HepG2 (cell line): ENCODE results near the gene MARCHF9. TPM values are rescaled to one million over a fixed set of nuclear protein-coding genes. Genes with fewer than 3 reads are reported as not detected.

Experiments
- ATAC-seq: fragments of 200-7000 bp; cut with Tn5 transposase; 3 replicates; pipeline ENCODE4 v1.9.1; 2020; ENCODE audit warnings: mild to moderate bottlenecking, moderate library complexity
- BruUV-seq: library from RNA; stranded (reverse); fragments of 400-500 nt; replicated peaks from 2 replicates; lab custom pipeline; 2021; lab: Mats Ljungman, UMichigan
- CTCF ChIA-PET: fragments of 300-600 bp; formaldehyde crosslinking; extraction: SDS; loops from one replicate; lab custom pipeline; 2021; ENCODE audit warnings: low total read pairs, inconsistent platforms, low intra/inter-chr PET ratio; lab: Yijun Ruan, JAX
- POLR2A ChIA-PET: fragments of 350-600 bp; sonication (Branson Sonifier 250); formaldehyde crosslinking; loops from one replicate; lab custom pipeline; 2020; ENCODE audit warnings: antibody characterized with exemption, inconsistent platforms; lab: Yijun Ruan, JAX
- DNase-seq: peaks from one replicate; pipeline ENCODE4 v3.0.0-alpha.2; 2015; ENCODE audit warnings: low spot score
- FAIRE-seq: peaks from 3 replicates; lab custom pipeline; 2011; peaks lifted over from hg19 to GRCh38; lab: Jason Lieb, UNC
- H2AFZ ChIP-seq: one replicate; pipeline ENCODE4 v1.6.1; 2011; ENCODE audit warnings: low read length, inconsistent platforms
- H3K27ac ChIP-seq: fragments of 300-600 bp; 3 replicates; pipeline ENCODE4 v1.8.0; 2011; ENCODE audit warnings: mixed run types, mild to moderate bottlenecking, mixed read lengths, low read length, inconsistent platforms; ENCODE audit not compliant: insufficient read depth; ENCODE audit errors: extremely low read length
- H3K27me3 ChIP-seq, 2 experiments: fragments of 200-600 bp in 1 of 2; 2 replicates in 1 of 2; 3 replicates in 1 of 2; pipeline versions ENCODE4 v1.6.0 to v1.8.0; 2011; ENCODE audit warnings: low read length in 2 of 2, mild to moderate bottlenecking in 2 of 2, moderate library complexity in 2 of 2, inconsistent platforms in 1 of 2; ENCODE audit not compliant: insufficient read depth in 2 of 2, control insufficient read depth in 1 of 2
- H3K36me3 ChIP-seq, 2 experiments: fragments of 200-600 bp in 1 of 2; replicated peaks in 1 of 2; 2 replicates in 1 of 2; 3 replicates in 1 of 2; pipeline versions ENCODE4 v1.5.1 to v1.8.0; 2011; ENCODE audit warnings: low read length in 2 of 2, inconsistent platforms in 1 of 2; ENCODE audit not compliant: insufficient read depth in 2 of 2, control insufficient read depth in 1 of 2
- H3K4me1 ChIP-seq: 2 replicates; pipeline ENCODE4 v1.5.1; 2012; ENCODE audit warnings: low read length, inconsistent platforms; ENCODE audit not compliant: insufficient read depth
- H3K4me2 ChIP-seq: 2 replicates; pipeline ENCODE4 v1.6.0; 2011; ENCODE audit warnings: low read depth, low read length, inconsistent platforms
- H3K4me3 ChIP-seq, 3 experiments: fragments of 200-600 bp in 1 of 3; sonication (generic), shearing (Covaris generic) in 1 of 3; replicated peaks in 1 of 3; 2 replicates each; pipeline ENCODE4 v1.5.1; 2011 to 2016; ENCODE audit warnings: low read length in 3 of 3, inconsistent platforms in 2 of 3, low read depth in 2 of 3, mild to moderate bottlenecking in 2 of 3, control low read depth in 1 of 3, mixed read lengths in 1 of 3; ENCODE audit not compliant: insufficient read depth in 1 of 3
- H3K79me2 ChIP-seq: one replicate; pipeline ENCODE4 v1.6.1; 2011; ENCODE audit warnings: low read length, inconsistent platforms; ENCODE audit not compliant: insufficient read depth
- H3K9ac ChIP-seq: 2 replicates; pipeline ENCODE4 v1.6.0; 2011; ENCODE audit warnings: mild to moderate bottlenecking, low read depth, low read length, inconsistent platforms; ENCODE audit not compliant: insufficient read depth
- H3K9me3 ChIP-seq: 2 replicates; pipeline ENCODE4 v1.5.1; 2012; ENCODE audit warnings: mild to moderate bottlenecking, low read length
- H4K20me1 ChIP-seq: 2 replicates; pipeline ENCODE4 v1.6.0; 2011; ENCODE audit warnings: inconsistent platforms, mild to moderate bottlenecking, low read length, moderate library complexity; ENCODE audit not compliant: insufficient read depth
- CREB1 ChIP-seq, 2 experiments: fragments of 450-650 bp in 1 of 2; IDR thresholded peaks; 2 replicates each; pipeline ENCODE4 v1.6.1; 2016 to 2017; ENCODE audit warnings: control low read depth in 1 of 2, mild to moderate bottlenecking in 1 of 2, missing compliant biosample characterization in 1 of 2, missing genetic modification characterization in 1 of 2
- HMGA1 ChIP-seq: sonication (generic); formaldehyde crosslinking; conservative IDR thresholded peaks from 2 replicates; pipeline ENCODE4 v1.4.0; 2020; ENCODE audit warnings: missing genetic modification reagents
- HNF1A ChIP-seq, 2 experiments: sonication (generic) in 1 of 2; formaldehyde crosslinking in 1 of 2; IDR thresholded peaks; 2 replicates each; pipeline versions ENCODE4 v1.4.0 to v1.6.1; 2016 to 2020; ENCODE audit warnings: borderline replicate concordance in 1 of 2, low read depth in 1 of 2, mild to moderate bottlenecking in 1 of 2, missing genetic modification reagents in 1 of 2
- NCOR1 ChIP-seq: fragments of 200-600 bp; sonication (generic); IDR thresholded peaks from 2 replicates; pipeline ENCODE4 v1.7.0; 2017; ENCODE audit warnings: antibody characterized with exemption, low read length, borderline replicate concordance
- ZNF17 ChIP-seq: sonication (generic); formaldehyde crosslinking; IDR thresholded peaks from 2 replicates; pipeline ENCODE4 v1.5.0; 2020; ENCODE audit warnings: mild to moderate bottlenecking, missing genetic modification reagents
- ZNF276 ChIP-seq: sonication (generic); formaldehyde crosslinking; IDR thresholded peaks from 2 replicates; pipeline ENCODE4 v1.4.0; 2020; ENCODE audit warnings: mild to moderate bottlenecking, low read depth, missing genetic modification reagents
- ZNF282 ChIP-seq: fragments of 450-650 bp; IDR thresholded peaks from 2 replicates; pipeline ENCODE4 v1.6.1; 2018; ENCODE audit not compliant: partially characterized antibody
- ZNF30 ChIP-seq: sonication (generic); formaldehyde crosslinking; IDR thresholded peaks from 2 replicates; pipeline ENCODE4 v1.5.0; 2020; ENCODE audit warnings: mild to moderate bottlenecking, missing genetic modification reagents
- ZNF577 ChIP-seq: sonication (generic); formaldehyde crosslinking; IDR thresholded peaks from 2 replicates; pipeline ENCODE4 v1.4.0; 2020; ENCODE audit warnings: mild to moderate bottlenecking, low read depth, missing genetic modification reagents, borderline replicate concordance
- ZNF687 ChIP-seq: sonication (generic); formaldehyde crosslinking; IDR thresholded peaks from 2 replicates; pipeline ENCODE4 v1.5.1; 2020; ENCODE audit warnings: mild to moderate bottlenecking, missing genetic modification reagents, moderate library complexity
- ZNF773 ChIP-seq: sonication (generic); formaldehyde crosslinking; IDR thresholded peaks from 2 replicates; pipeline ENCODE4 v1.4.0; 2020; ENCODE audit warnings: missing genetic modification reagents, borderline replicate concordance
- ZSCAN30 ChIP-seq: sonication (generic); formaldehyde crosslinking; IDR thresholded peaks from 2 replicates; pipeline ENCODE4 v1.5.0; 2020; ENCODE audit warnings: mild to moderate bottlenecking, missing genetic modification reagents
- WGBS: methylation state at CpG from one replicate; pipeline ENCODE4 v1.1.6; 2017; ENCODE audit warnings: low lambda C conversion rate; 5-methylcytosine and 5-hydroxymethylcytosine counted together
- in situ Hi-C: cut with HindIII; loops from 2 replicates; pipeline ENCODE4 v1.10.0; 2017; ENCODE audit warnings: low pct_unique_long_range_greater_than_20kb; ENCODE audit not compliant: extremely low pct_ligation_motif_present
- intact Hi-C: fragments of 100-400 bp; cut with micrococcal nuclease; formaldehyde crosslinking; loops from one replicate; pipeline ENCODE4 v1.10.0; 2022; ENCODE audit not compliant: unreplicated experiment
- polyA plus RNA-seq, 8 experiments: library from polyadenylated mRNA; depleted of rRNA in 3 of 8; stranded (reverse) in 7 of 8; unstranded in 1 of 8; fragments of >200 nt; fragmentation: Illumina TruSeq in 4 of 8; extraction: Trizol in 4 of 8; gene quantifications; 2 replicates each; pipeline versions ENCODE4 v1.2.1 to v1.2.3, GENCODE V29; 2011 to 2016; ENCODE audit warnings: low read depth in 4 of 8, missing spikeins in 1 of 8, mixed read lengths in 1 of 8; ENCODE audit not compliant: insufficient read depth in 1 of 8
- total RNA-seq, 5 experiments: library from RNA; depleted of rRNA; stranded (reverse); fragments of >200 nt; fragmentation: Illumina TruSeq; extraction: Trizol; gene quantifications; 2 replicates each; pipeline ENCODE4 v1.2.3, GENCODE V29; 2016; ENCODE audit warnings: low read depth in 1 of 5

The MARCHF9 gene
- total and polyA plus RNA-seq, 2 of the 13 experiments (the other 11 are each of a cell fraction or from before 2014, with no cell fraction given) = 5.7 to 9.6 TPM

GRCh38 chr12:57758552-57759359, 3.9 kb downstream of the MARCHF9 start:
- H3K79me2 ChIP-seq = peaks cover 3% of the 10 kb centered on the region
- ATAC-seq = no peak
- H3K4me2 ChIP-seq = no peak overlapping the region
- CTCF ChIA-PET = interaction anchor here (2.3 kb wide), 1 partner anchor 147 kb away, joined by 10 read pairs; no protein-coding TSS in a partner anchor
- H3K4me3 ChIP-seq = no peak overlapping the region
- DNase-seq = no peak
- 0 out of 2 replicates have a peak, but pooled peaks cover 5% of the 10 kb centered on the region for H4K20me1 ChIP-seq
- TF ChIP-seq ZNF30 = no peak
- TF ChIP-seq ZNF17 (CRISPR knock-in tag) = no peak
- no peak for TF ChIP-seq HNF1A (IDR thresholded peaks at IDR 0.05; ENCODE audit: low read depth)
- no peak for TF ChIP-seq HNF1A (CRISPR knock-in tag; IDR thresholded peaks at IDR 0.05; ENCODE audit: borderline replicate concordance)
- TF ChIP-seq ZNF577 (CRISPR knock-in tag) = no peak
- no peak for TF ChIP-seq ZSCAN30 (CRISPR knock-in tag)
- TF ChIP-seq ZNF282 = no peak
- TF ChIP-seq ZNF687 = no peak
- no peak for TF ChIP-seq CREB1 (IDR thresholded peaks at IDR 0.05)
- no peak for TF ChIP-seq CREB1 (CRISPR knock-in tag; IDR thresholded peaks at IDR 0.05)
- TF ChIP-seq HMGA1 = no peak
- no peak for TF ChIP-seq ZNF276
- TF ChIP-seq NCOR1 = no peak
- no peak for TF ChIP-seq ZNF773 (CRISPR knock-in tag)
- in situ Hi-C loops (no loop called here), intact Hi-C loops (no loop called here)
- no peak for FAIRE-seq
- H2AFZ ChIP-seq = no peak overlapping the region
- POLR2A ChIA-PET = interaction anchor here (1.1 to 3.5 kb wide), 2 partner anchors 13 to 24 kb away, joined by 3 to 11 read pairs; partner anchors contain the start of genes EEF1AKMT3, METTL1 and TSFM
- no peaks in the 10 kb centered on the region for H3K9me3 ChIP-seq
- peaks cover 28% of the 10 kb centered on the region for H3K4me1 ChIP-seq
- no TSS peak for BruUV-seq
- no peak overlapping the region for H3K9ac ChIP-seq
- H3K27me3 ChIP-seq = no peaks in the 10 kb centered on the region
- WGBS = 92% methylated on average over 12 of the region's 25 CpGs
- H3K36me3 ChIP-seq = no peaks in the 10 kb centered on the region; a peak in 1 of 5 replicates
- H3K27ac ChIP-seq = no peak overlapping the region
